Left ventricle myocardium inferior (tissue), 1 donor: ENCODE data around the gene NUF2. TPM values are rescaled to one million over a fixed set of nuclear protein-coding genes. Genes with fewer than 3 reads are reported as not detected.

Source experiments
- DNase-seq: peaks from one replicate; pipeline ENCODE4 v3.0.0-alpha.2; 2020
- H3K27ac ChIP-seq: fragments of 200-600 bp; replicated peaks from 2 replicates; pipeline ENCODE4 v1.8.0; 2021
- H3K27me3 ChIP-seq: fragments of 200-600 bp; 2 replicates; pipeline ENCODE4 v1.8.0; 2021; ENCODE audit warnings: low read depth
- H3K36me3 ChIP-seq: fragments of 200-600 bp; 2 replicates; pipeline ENCODE4 v1.8.0; 2021
- H3K4me1 ChIP-seq: fragments of 200-600 bp; 2 replicates; pipeline ENCODE4 v1.8.0; 2021
- H3K4me3 ChIP-seq: fragments of 200-600 bp; 2 replicates; pipeline ENCODE4 v1.8.0; 2021; ENCODE audit warnings: mild to moderate bottlenecking, moderate library complexity
- H3K9me3 ChIP-seq: fragments of 200-600 bp; replicated peaks from 2 replicates; pipeline ENCODE4 v1.8.0; 2021
- intact Hi-C: fragments of 100-400 bp; cut with micrococcal nuclease; formaldehyde crosslinking; loops from one replicate; pipeline ENCODE4 v1.11.0; 2022
- total RNA-seq: library from RNA; stranded (reverse); fragmentation: NEBNext Ultra II Directional; extraction: Animal tissue kit (Norgen Biotek cat#: 25700); gene quantifications from one replicate; pipeline ENCODE4 v1.2.1, GENCODE V29; 2021
- TF ChIP-seq, protein P1 (sequence below): fragments of 200-600 bp; IDR thresholded peaks from 2 replicates; pipeline ENCODE4 v1.8.0; 2021; ENCODE audit warnings: antibody characterized with exemption, mild to moderate bottlenecking, borderline replicate concordance
- donor health status: DM: no; HTN: yes; CAD: no; lungs with severe emphysema.

NUF2 gene
- total RNA-seq, 1 donor from 2014 or later = 1.0 TPM

DNA sequence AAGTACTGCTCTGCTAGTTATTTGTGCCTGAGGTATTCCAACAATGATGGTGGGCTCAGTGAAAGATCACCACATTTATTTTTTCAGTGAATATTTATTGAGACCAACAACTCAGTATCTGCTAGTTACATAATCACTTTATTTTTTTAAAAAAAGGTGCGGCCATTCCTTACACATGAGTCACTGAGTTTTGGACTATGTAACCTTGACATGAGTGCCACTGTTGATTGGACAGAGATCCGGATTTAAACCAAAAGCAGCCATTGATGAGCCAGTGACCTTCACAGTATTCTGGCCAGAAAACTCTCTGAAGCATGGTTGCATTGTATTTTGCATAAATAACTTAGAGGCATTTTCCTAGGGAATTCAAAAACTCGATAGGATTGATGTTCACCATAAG, 79.5 kb downstream of the NUF2 start:
- peaks cover 7% of the 10 kb centered on the region for H3K27me3 ChIP-seq
- no peaks in the 10 kb centered on the region for H3K9me3 ChIP-seq
- H3K4me1 ChIP-seq = no peaks in the 10 kb centered on the region
- TF ChIP-seq, protein P1, sequence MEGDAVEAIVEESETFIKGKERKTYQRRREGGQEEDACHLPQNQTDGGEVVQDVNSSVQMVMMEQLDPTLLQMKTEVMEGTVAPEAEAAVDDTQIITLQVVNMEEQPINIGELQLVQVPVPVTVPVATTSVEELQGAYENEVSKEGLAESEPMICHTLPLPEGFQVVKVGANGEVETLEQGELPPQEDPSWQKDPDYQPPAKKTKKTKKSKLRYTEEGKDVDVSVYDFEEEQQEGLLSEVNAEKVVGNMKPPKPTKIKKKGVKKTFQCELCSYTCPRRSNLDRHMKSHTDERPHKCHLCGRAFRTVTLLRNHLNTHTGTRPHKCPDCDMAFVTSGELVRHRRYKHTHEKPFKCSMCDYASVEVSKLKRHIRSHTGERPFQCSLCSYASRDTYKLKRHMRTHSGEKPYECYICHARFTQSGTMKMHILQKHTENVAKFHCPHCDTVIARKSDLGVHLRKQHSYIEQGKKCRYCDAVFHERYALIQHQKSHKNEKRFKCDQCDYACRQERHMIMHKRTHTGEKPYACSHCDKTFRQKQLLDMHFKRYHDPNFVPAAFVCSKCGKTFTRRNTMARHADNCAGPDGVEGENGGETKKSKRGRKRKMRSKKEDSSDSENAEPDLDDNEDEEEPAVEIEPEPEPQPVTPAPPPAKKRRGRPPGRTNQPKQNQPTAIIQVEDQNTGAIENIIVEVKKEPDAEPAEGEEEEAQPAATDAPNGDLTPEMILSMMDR = no peak
- no peak for DNase-seq
- intact Hi-C loops = no loop called here
- H3K4me3 ChIP-seq = no peak overlapping the region
- H3K27ac ChIP-seq = no peak overlapping the region
- H3K36me3 ChIP-seq = no peaks in the 10 kb centered on the region

Other genes starting within 250 kb of the NUF2 start
- gene RGS5, start 119.0 kb upstream of the NUF2 start, total RNA-seq = 256 TPM